Stimulated activated CD4-positive, alpha-beta T cell treated with anti-CD3 and anti-CD28 coated beads, Interleukin-4, amount 100 ng/mL, for 24 hours (primary cell): ENCODE measurements around the gene LDB2.

ENCODE experiments used
- DNase-seq: peaks from one replicate; pipeline ENCODE4 v3.0.0-alpha.2; 2020

LDB2 gene

GRCh38 chr4:16843831-16844508 lies 54.5 kb downstream of the LDB2 start:
- DNase-seq = no peak

- DNase-seq = no peak
Observed at GRCh38 chr4:16838226-16838875, 60.1 kb downstream of the LDB2 start.

- DNase-seq = no peak
Observed at GRCh38 chr4:16837475-16837874, 61.0 kb downstream of the LDB2 start.

- no peak for DNase-seq
Observed at GRCh38 chr4:16836324-16836723, 62.1 kb downstream of the LDB2 start.

- no peak for DNase-seq
Observed at GRCh38 chr4:16835597-16836247, 62.7 kb downstream of the LDB2 start.

- no peak for DNase-seq
Observed at GRCh38 chr4:16834814-16835213, 63.6 kb downstream of the LDB2 start.

- no peak for DNase-seq
Observed at GRCh38 chr4:16833722-16834121, 64.7 kb downstream of the LDB2 start.

GRCh38 chr4:16830081-16830480 lies 68.4 kb downstream of the LDB2 start:
- DNase-seq = no peak

- DNase-seq = no peak
Observed at GRCh38 chr4:16827794-16828724, 70.4 kb downstream of the LDB2 start.

GRCh38 chr4:16827045-16827444 lies 71.4 kb downstream of the LDB2 start:
- DNase-seq = no peak

GRCh38 chr4:16826406-16826910 lies 72.0 kb downstream of the LDB2 start:
- DNase-seq = no peak

- DNase-seq = no peak
Observed at GRCh38 chr4:16824278-16824806, 74.1 kb downstream of the LDB2 start.

- DNase-seq = no peak
Observed at GRCh38 chr4:16820329-16820728, 78.1 kb downstream of the LDB2 start.

GRCh38 chr4:16819652-16820051 lies 78.8 kb downstream of the LDB2 start:
- DNase-seq = no peak

- no peak for DNase-seq
Observed at GRCh38 chr4:16818005-16818404, 80.4 kb downstream of the LDB2 start.

GRCh38 chr4:16817286-16817685 lies 81.2 kb downstream of the LDB2 start:
- DNase-seq = no peak

GRCh38 chr4:16814361-16814760 lies 84.1 kb downstream of the LDB2 start:
- DNase-seq = no peak

- no peak for DNase-seq
Observed at GRCh38 chr4:16812041-16812440, 86.4 kb downstream of the LDB2 start.

GRCh38 chr4:16809943-16810342 lies 88.5 kb downstream of the LDB2 start:
- no peak for DNase-seq

GRCh38 chr4:16809064-16809463 lies 89.4 kb downstream of the LDB2 start:
- DNase-seq = no peak

- DNase-seq = no peak
Observed at GRCh38 chr4:16807355-16807754, 91.1 kb downstream of the LDB2 start.

- DNase-seq = no peak
Observed at GRCh38 chr4:16804581-16804980, 93.9 kb downstream of the LDB2 start.

- DNase-seq = no peak
Observed at GRCh38 chr4:16802044-16802443, 96.4 kb downstream of the LDB2 start.
